OCI-LY1 (cell line): ENCODE measurements around the gene TXNDC11.

Experiments
- EZH2 ChIP-seq: fragments of 200-600 bp; sonication (generic), shearing (Covaris generic); IDR thresholded peaks from 2 replicates; pipeline ENCODE4 v1.8.0; 2017; ENCODE audit warnings: borderline replicate concordance, mixed run types, mild to moderate bottlenecking, antibody characterized with exemption, low read length, moderate library complexity, mixed read lengths
- TF ChIP-seq, protein P1 (sequence below): fragments of 200-600 bp; sonication (generic), shearing (Covaris generic); IDR thresholded peaks from 2 replicates; pipeline ENCODE4 v1.5.1; 2017; ENCODE audit warnings: mild to moderate bottlenecking, antibody characterized with exemption, low read length, moderate library complexity, mixed read lengths

DNA sequence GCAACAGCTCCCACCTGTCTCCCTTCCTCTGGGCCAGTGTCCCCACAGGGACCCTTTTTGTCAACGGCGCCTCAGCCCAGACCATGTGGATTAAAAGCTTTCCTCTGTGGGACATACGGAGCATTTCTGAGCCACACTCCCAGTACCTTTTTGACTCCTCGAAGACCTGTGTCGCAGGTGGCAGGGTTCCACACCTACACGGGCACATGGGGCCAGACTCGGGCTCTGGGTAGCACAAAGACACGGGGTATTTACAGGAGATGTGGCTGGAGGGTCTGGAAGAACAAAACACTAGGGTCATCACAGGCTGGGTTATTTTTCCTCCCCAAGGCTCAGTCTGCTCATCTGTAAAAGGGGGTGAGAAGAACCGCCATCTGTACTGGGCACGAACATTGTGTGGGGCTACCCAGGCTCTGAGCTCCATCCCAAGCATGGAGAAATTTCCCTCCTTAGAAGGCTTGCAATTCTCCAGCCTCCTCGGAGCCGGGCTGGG, 106.9 kb downstream of the TXNDC11 start:
- TF ChIP-seq, protein P1, sequence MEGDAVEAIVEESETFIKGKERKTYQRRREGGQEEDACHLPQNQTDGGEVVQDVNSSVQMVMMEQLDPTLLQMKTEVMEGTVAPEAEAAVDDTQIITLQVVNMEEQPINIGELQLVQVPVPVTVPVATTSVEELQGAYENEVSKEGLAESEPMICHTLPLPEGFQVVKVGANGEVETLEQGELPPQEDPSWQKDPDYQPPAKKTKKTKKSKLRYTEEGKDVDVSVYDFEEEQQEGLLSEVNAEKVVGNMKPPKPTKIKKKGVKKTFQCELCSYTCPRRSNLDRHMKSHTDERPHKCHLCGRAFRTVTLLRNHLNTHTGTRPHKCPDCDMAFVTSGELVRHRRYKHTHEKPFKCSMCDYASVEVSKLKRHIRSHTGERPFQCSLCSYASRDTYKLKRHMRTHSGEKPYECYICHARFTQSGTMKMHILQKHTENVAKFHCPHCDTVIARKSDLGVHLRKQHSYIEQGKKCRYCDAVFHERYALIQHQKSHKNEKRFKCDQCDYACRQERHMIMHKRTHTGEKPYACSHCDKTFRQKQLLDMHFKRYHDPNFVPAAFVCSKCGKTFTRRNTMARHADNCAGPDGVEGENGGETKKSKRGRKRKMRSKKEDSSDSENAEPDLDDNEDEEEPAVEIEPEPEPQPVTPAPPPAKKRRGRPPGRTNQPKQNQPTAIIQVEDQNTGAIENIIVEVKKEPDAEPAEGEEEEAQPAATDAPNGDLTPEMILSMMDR = no peak
- TF ChIP-seq EZH2 = no peak
